DND-41 (cell line): ENCODE results near the gene MAP4.

Source experiments
- EZH2 ChIP-seq: IDR thresholded peaks from 3 replicates; pipeline ENCODE4 v1.6.1; 2012; ENCODE audit warnings: borderline replicate concordance, low read depth, mild to moderate bottlenecking, moderate library complexity, low read length, inconsistent platforms; ENCODE audit not compliant: severe bottlenecking
- TF ChIP-seq, protein P1 (sequence below): IDR thresholded peaks from 2 replicates; pipeline ENCODE4 v1.5.1; 2012; ENCODE audit warnings: borderline replicate concordance, low read length, moderate library complexity, mild to moderate bottlenecking; ENCODE audit not compliant: poor library complexity, severe bottlenecking; ENCODE audit errors: extremely low read depth

DNA sequence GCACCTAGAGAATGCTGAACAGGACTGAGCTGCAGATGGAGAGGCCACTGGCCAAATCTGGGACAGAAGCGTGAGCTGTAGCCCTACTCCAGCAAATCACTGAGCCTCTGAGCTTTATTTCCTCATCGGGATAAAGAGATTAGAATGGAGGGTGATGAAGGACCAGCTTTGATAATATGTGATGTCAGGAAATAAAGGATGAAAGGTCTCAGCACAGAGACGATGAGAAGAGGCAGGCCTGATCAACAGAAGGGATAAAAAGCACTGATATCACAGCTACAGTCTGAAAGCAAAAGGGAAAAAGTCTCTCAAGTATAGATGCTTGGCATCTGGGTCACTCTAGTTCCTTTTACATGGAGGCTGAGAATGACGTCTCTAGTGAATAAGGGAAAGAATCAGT is 143.3 kb downstream of the MAP4 start:
- TF ChIP-seq, protein P1, sequence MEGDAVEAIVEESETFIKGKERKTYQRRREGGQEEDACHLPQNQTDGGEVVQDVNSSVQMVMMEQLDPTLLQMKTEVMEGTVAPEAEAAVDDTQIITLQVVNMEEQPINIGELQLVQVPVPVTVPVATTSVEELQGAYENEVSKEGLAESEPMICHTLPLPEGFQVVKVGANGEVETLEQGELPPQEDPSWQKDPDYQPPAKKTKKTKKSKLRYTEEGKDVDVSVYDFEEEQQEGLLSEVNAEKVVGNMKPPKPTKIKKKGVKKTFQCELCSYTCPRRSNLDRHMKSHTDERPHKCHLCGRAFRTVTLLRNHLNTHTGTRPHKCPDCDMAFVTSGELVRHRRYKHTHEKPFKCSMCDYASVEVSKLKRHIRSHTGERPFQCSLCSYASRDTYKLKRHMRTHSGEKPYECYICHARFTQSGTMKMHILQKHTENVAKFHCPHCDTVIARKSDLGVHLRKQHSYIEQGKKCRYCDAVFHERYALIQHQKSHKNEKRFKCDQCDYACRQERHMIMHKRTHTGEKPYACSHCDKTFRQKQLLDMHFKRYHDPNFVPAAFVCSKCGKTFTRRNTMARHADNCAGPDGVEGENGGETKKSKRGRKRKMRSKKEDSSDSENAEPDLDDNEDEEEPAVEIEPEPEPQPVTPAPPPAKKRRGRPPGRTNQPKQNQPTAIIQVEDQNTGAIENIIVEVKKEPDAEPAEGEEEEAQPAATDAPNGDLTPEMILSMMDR, result no peak
- TF ChIP-seq EZH2, result no peak
